H1 (cell line): Measurements from ENCODE around the gene FRMD4A. TPM values are rescaled to one million over a fixed set of nuclear protein-coding genes. Genes with fewer than 3 reads are reported as not detected.

Source experiments
- CTCF ChIA-PET: fragments of 300-600 bp; sonication (Branson Sonifier 250); formaldehyde crosslinking; loops from one replicate; lab custom pipeline; 2021; ENCODE audit not compliant: partially characterized antibody; lab: Charles Lee
- POLR2A ChIA-PET: fragments of 300-600 bp; sonication (Branson Sonifier 250); formaldehyde crosslinking; loops from one replicate; lab custom pipeline; 2021; ENCODE audit warnings: inconsistent platforms; ENCODE audit not compliant: partially characterized antibody; lab: Charles Lee
- DNase-seq, 2 experiments: peaks; one replicate each; pipeline versions ENCODE4 v3.0.0 to v3.0.0-alpha.2; 2010 to 2022; ENCODE audit warnings: low spot score in 2 of 2, low read depth in 1 of 2, mixed read lengths in 1 of 2
- FAIRE-seq: peaks from 2 replicates; lab custom pipeline; 2011; peaks lifted over from hg19 to GRCh38; lab: Jason Lieb, UNC
- H2AFZ ChIP-seq: 2 replicates; pipeline ENCODE4 v1.8.1; 2012; ENCODE audit warnings: low read length, inconsistent platforms
- H2AK5ac ChIP-seq: 2 replicates; pipeline ENCODE4 v1.6.1; 2013; ENCODE audit warnings: low read depth, low read length
- H2BK120ac ChIP-seq: replicated peaks from 2 replicates; pipeline ENCODE3; 2013; ENCODE audit warnings: low read depth, low read length, inconsistent platforms
- H2BK12ac ChIP-seq: 2 replicates; pipeline ENCODE4 v1.6.1; 2013; ENCODE audit warnings: low read depth, low read length
- H2BK15ac ChIP-seq: 2 replicates; pipeline ENCODE4 v1.6.1; 2013; ENCODE audit warnings: low read length
- H2BK20ac ChIP-seq: 2 replicates; pipeline ENCODE4 v1.6.1; 2013; ENCODE audit warnings: low read length
- H2BK5ac ChIP-seq: 2 replicates; pipeline ENCODE4 v1.6.1; 2013; ENCODE audit warnings: low read depth, low read length
- H3K14ac ChIP-seq: 2 replicates; pipeline ENCODE4 v1.6.1; 2013; ENCODE audit warnings: inconsistent platforms; ENCODE audit not compliant: insufficient read length
- H3K18ac ChIP-seq: 2 replicates; pipeline ENCODE4 v1.6.1; 2013; ENCODE audit warnings: low read length; ENCODE audit errors: extremely low read depth
- H3K23ac ChIP-seq: 2 replicates; pipeline ENCODE4 v1.6.1; 2013; ENCODE audit warnings: inconsistent platforms; ENCODE audit not compliant: insufficient read length
- H3K23me2 ChIP-seq: 2 replicates; pipeline ENCODE4 v1.6.1; 2013; ENCODE audit warnings: low read depth, low read length
- H3K27ac ChIP-seq: 2 replicates; pipeline ENCODE4 v1.6.1; 2011; ENCODE audit warnings: low read depth, low read length, inconsistent platforms
- H3K27me3 ChIP-seq, 4 experiments: replicated peaks in 1 of 4; 1 replicate in 1 of 4; 2 replicates in 3 of 4; pipeline versions ENCODE4 v1.6.1 to v1.8.1; 2011 to 2013; ENCODE audit warnings: low read length in 3 of 4, mild to moderate bottlenecking in 3 of 4, inconsistent platforms in 2 of 4, mixed read lengths in 2 of 4, moderate library complexity in 1 of 4; ENCODE audit not compliant: control insufficient read depth in 3 of 4, insufficient read depth in 3 of 4; ENCODE audit errors: extremely low read depth in 1 of 4
- H3K36me3 ChIP-seq, 4 experiments: 2 replicates each; pipeline versions ENCODE4 v1.6.1 to v1.8.1; 2011 to 2013; ENCODE audit warnings: mild to moderate bottlenecking in 4 of 4, low read length in 3 of 4, moderate library complexity in 2 of 4, control low read depth in 1 of 4, inconsistent platforms in 1 of 4; ENCODE audit not compliant: insufficient read depth in 4 of 4, control insufficient read depth in 2 of 4
- H3K4ac ChIP-seq: replicated peaks from 2 replicates; pipeline ENCODE3; 2013; ENCODE audit warnings: low read length, low read depth, mixed read lengths, inconsistent platforms; ENCODE audit not compliant: insufficient read length
- H3K4me1 ChIP-seq, 4 experiments: replicated peaks in 1 of 4; 1 replicate in 1 of 4; 2 replicates in 3 of 4; pipeline versions ENCODE4 v1.6.1 to v1.8.1; 2011 to 2013; ENCODE audit warnings: low read length in 3 of 4, inconsistent platforms in 2 of 4, mixed read lengths in 1 of 4; ENCODE audit not compliant: insufficient read depth in 4 of 4, control insufficient read depth in 3 of 4
- H3K4me2 ChIP-seq, 2 experiments: 2 replicates each; pipeline versions ENCODE4 v1.6.1 to v1.8.1; 2011 to 2013; ENCODE audit warnings: low read depth in 2 of 2, low read length in 2 of 2, control low read depth in 1 of 2, inconsistent platforms in 1 of 2, mild to moderate bottlenecking in 1 of 2; ENCODE audit not compliant: insufficient read depth in 1 of 2
- H3K4me3 ChIP-seq, 4 experiments: fragments of 200-600, 300-600 bp in 1 of 4; sonication (generic), shearing (Covaris generic), sonication (Bioruptor Twin) in 1 of 4; 2 replicates each; pipeline versions ENCODE4 v1.5.1 to v1.8.1; 2011 to 2016; ENCODE audit warnings: low read length in 4 of 4, low read depth in 3 of 4, control low read depth in 2 of 4, inconsistent platforms in 2 of 4, mild to moderate bottlenecking in 2 of 4, mixed read lengths in 1 of 4, moderate library complexity in 1 of 4; ENCODE audit not compliant: insufficient read depth in 2 of 4; ENCODE audit errors: extremely low read depth in 1 of 4
- H3K56ac ChIP-seq: replicated peaks from 2 replicates; pipeline ENCODE3; 2013; ENCODE audit warnings: low read depth, mild to moderate bottlenecking, mixed read lengths, low read length, inconsistent platforms; ENCODE audit not compliant: insufficient read length
- H3K79me1 ChIP-seq: 2 replicates; pipeline ENCODE4 v1.6.1; 2013; ENCODE audit warnings: low read depth, low read length, control low read depth
- H3K79me2 ChIP-seq, 2 experiments: 2 replicates each; pipeline versions ENCODE4 v1.6.1 to v1.8.1; 2012 to 2013; ENCODE audit warnings: low read length in 2 of 2, mild to moderate bottlenecking in 2 of 2, inconsistent platforms in 1 of 2; ENCODE audit not compliant: insufficient read depth in 2 of 2, control insufficient read depth in 1 of 2
- H3K9ac ChIP-seq, 4 experiments: replicated peaks in 1 of 4; 1 replicate in 1 of 4; 2 replicates in 3 of 4; pipeline versions ENCODE4 v1.6.1 to v1.8.1; 2011 to 2013; ENCODE audit warnings: low read depth in 3 of 4, low read length in 3 of 4, control low read depth in 2 of 4, mild to moderate bottlenecking in 2 of 4, moderate library complexity in 2 of 4, inconsistent platforms in 1 of 4; ENCODE audit errors: extremely low read depth in 1 of 4
- H3K9me3 ChIP-seq, 2 experiments: 2 replicates each; pipeline versions ENCODE4 v1.6.1 to v1.8.1; 2012 to 2013; ENCODE audit warnings: mild to moderate bottlenecking in 2 of 2, moderate library complexity in 2 of 2, control low read depth in 1 of 2, inconsistent platforms in 1 of 2, low read depth in 1 of 2, low read length in 1 of 2, mixed read lengths in 1 of 2; ENCODE audit not compliant: insufficient read depth in 2 of 2
- H4K20me1 ChIP-seq, 2 experiments: replicated peaks in 1 of 2; 2 replicates each; pipeline versions ENCODE3 to v1.8.1; 2011 to 2013; ENCODE audit warnings: inconsistent platforms in 2 of 2, low read length in 2 of 2, mild to moderate bottlenecking in 1 of 2; ENCODE audit not compliant: insufficient read depth in 2 of 2, control insufficient read depth in 1 of 2
- H4K5ac ChIP-seq: 2 replicates; pipeline ENCODE4 v1.6.1; 2013; ENCODE audit warnings: low read length, low read depth, mixed read lengths, inconsistent platforms; ENCODE audit not compliant: insufficient read length
- H4K8ac ChIP-seq: 2 replicates; pipeline ENCODE4 v1.8.0; 2013; ENCODE audit warnings: mild to moderate bottlenecking, moderate library complexity, low read length, inconsistent platforms; ENCODE audit not compliant: insufficient read depth; ENCODE audit errors: extremely low read depth
- H4K91ac ChIP-seq: replicated peaks from 2 replicates; pipeline ENCODE3; 2013; ENCODE audit warnings: low read length, mixed read lengths, inconsistent platforms; ENCODE audit not compliant: insufficient read length
- CTCF ChIP-seq, 3 experiments: IDR thresholded peaks; 1 replicate in 2 of 3; 2 replicates in 1 of 3; pipeline versions ENCODE4 v1.5.1 to v1.6.1; 2011; ENCODE audit warnings: low read length in 3 of 3, mild to moderate bottlenecking in 3 of 3, inconsistent platforms in 2 of 3, low read depth in 1 of 3, moderate library complexity in 1 of 3; ENCODE audit not compliant: insufficient read depth in 1 of 3; ENCODE audit errors: control extremely low read depth in 1 of 3
- EGR1 ChIP-seq: IDR thresholded peaks from 2 replicates; pipeline ENCODE4 v1.6.1; 2011; ENCODE audit warnings: low read depth, low read length, borderline replicate concordance
- JUN ChIP-seq: IDR thresholded peaks from 2 replicates; pipeline ENCODE4 v1.6.1; 2011; ENCODE audit warnings: low read depth, mild to moderate bottlenecking, improper control_type of control experiment, low read length
- KDM4A ChIP-seq: IDR thresholded peaks from one replicate; pipeline ENCODE4 v1.7.1; 2012; ENCODE audit warnings: low read depth, mild to moderate bottlenecking, moderate library complexity, low read length, inconsistent platforms; ENCODE audit not compliant: severe bottlenecking
- RFX5 ChIP-seq: IDR thresholded peaks from 2 replicates; pipeline ENCODE4 v1.6.1; 2011; ENCODE audit warnings: low read depth, low read length, improper control_type of control experiment, borderline replicate concordance
- TEAD4 ChIP-seq: IDR thresholded peaks from 2 replicates; pipeline ENCODE4 v1.6.1; 2012; ENCODE audit warnings: low read depth, low read length, inconsistent platforms, mixed read lengths
- WGBS, 2 experiments: shearing (Covaris generic) in 1 of 2; methylation state at CpG; one replicate each; pipeline versions ENCODE4 v1.1.6 to v1.1.7; 2013 to 2015; ENCODE audit warnings: low lambda C conversion rate in 2 of 2, mixed read lengths in 2 of 2, inconsistent platforms in 1 of 2, low coverage in 1 of 2, missing lambda C conversion rate in 1 of 2; ENCODE audit not compliant: insufficient replicate concordance in 2 of 2, insufficient coverage in 1 of 2, insufficient read length in 1 of 2; ENCODE audit errors: extremely low coverage in 1 of 2, missing lambda C conversion rate in 1 of 2; 5-methylcytosine and 5-hydroxymethylcytosine counted together
- polyA plus RNA-seq, 7 experiments: library from polyadenylated mRNA; depleted of rRNA in 3 of 7; stranded (reverse) in 5 of 7; unstranded in 2 of 7; fragments of >200 nt in 5 of 7; fragments of 200-250 nt in 2 of 7; gene quantifications; 1 replicate in 5 of 7; 2 replicates in 1 of 7; 4 replicates in 1 of 7; pipeline versions ENCODE4 v1.2.1 to v1.2.3, GENCODE V29; 2011 to 2013; ENCODE audit warnings: missing spikeins in 2 of 7, mixed read lengths in 2 of 7
- total RNA-seq: library from RNA; stranded (reverse); fragmentation: NEBNext Ultra II Directional; extraction: Animal tissue kit (Norgen Biotek cat#: 25700); gene quantifications from 2 replicates; pipeline ENCODE4 v1.2.1, GENCODE V29; 2021

Gene FRMD4A
- total and polyA plus RNA-seq, 2 of the 8 experiments (the other 6 are each of a cell fraction or from before 2014, with no cell fraction given), result 38.6 to 39.6 TPM

DNA sequence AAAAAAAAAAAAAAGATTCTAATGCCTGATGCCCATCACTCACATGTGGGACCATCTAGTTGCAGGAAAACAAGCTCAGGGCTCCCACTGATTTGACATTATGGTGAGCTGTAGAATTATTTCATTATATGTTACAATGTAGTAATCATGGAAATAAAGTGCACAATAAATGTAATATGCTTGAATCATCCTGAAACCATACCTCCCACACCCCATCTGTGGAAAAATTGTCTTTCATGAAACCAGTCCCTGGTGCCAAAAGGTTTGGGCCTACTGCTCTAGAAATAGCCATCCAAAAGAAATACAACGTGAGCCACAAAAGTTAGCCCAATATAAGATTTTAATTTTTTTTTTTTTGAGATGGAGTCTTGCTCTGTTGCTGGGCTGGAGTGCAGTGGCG lies 478.8 kb downstream of the FRMD4A start:
- Histone ChIP-seq H2BK12ac (no peak overlapping the region), H3K79me2 (no peaks in the 10 kb centered on the region), H3K4me2 (no peak overlapping the region), H4K91ac (no peak overlapping the region), H3K18ac (no peak overlapping the region), H3K23me2 (peaks cover 1% of the 10 kb centered on the region; the same call in 1 of the 2 replicates), H3K4me1 (peaks cover 4 to 8% (median 5%) of the 10 kb centered on the region in 4 experiments; a peak in 5 of 7 replicates), H3K79me1 (no peaks in the 10 kb centered on the region), H2BK20ac (no peak overlapping the region)
- no peak for DNase-seq
- TF ChIP-seq RFX5 (no peak), TEAD4 (no peak), JUN (no peak), EGR1 (no peak), KDM4A (no peak), CTCF (IDR thresholded peaks at IDR 0.05; ENCODE audit: control extremely low read depth in 1 of 3, insufficient read depth in 1 of 3, low read depth in 1 of 3, low read length in 3 of 3) (no peak)
- TF ChIP-seq, all 59 proteins: peak for 0
- no peak overlapping the region for H3K9ac ChIP-seq
- ChIA-PET POLR2A (interaction anchor here (0.6 to 1.5 kb wide), 3 partner anchors 11 to 123 kb away, joined by 3 read pairs; no protein-coding TSS in a partner anchor), CTCF (interaction anchor here (0.7 to 1.4 kb wide), 4 partner anchors 15 to 349 kb away, joined by 3 to 4 read pairs (median 4); no protein-coding TSS in a partner anchor)
- no peak overlapping the region for H2AK5ac ChIP-seq
- H3K23ac ChIP-seq, result no peak overlapping the region
- H2AFZ ChIP-seq, result no peak overlapping the region
- 96% methylated on average over 2 of the region's 2 CpGs; no CpG with 5 or more reads in 1 of the 2 experiments for WGBS, 2 experiments
- no peak overlapping the region for H2BK5ac ChIP-seq
- H3K27me3 ChIP-seq, result no peaks in the 10 kb centered on the region
- H3K4ac ChIP-seq, result no peak overlapping the region
- no peak overlapping the region for H3K14ac ChIP-seq
- no peak overlapping the region for H3K4me3 ChIP-seq
- H2BK120ac ChIP-seq, result no peak overlapping the region
- H4K5ac ChIP-seq, result no peak overlapping the region
- H3K9me3 ChIP-seq, result no peaks in the 10 kb centered on the region
- no peaks in the 10 kb centered on the region for H3K36me3 ChIP-seq
- no peak overlapping the region for H4K8ac ChIP-seq
- H2BK15ac ChIP-seq, result no peak overlapping the region
- H3K56ac ChIP-seq, result no peak overlapping the region
- FAIRE-seq, result no peak
- no peaks in the 10 kb centered on the region for H4K20me1 ChIP-seq
- H3K27ac ChIP-seq, result no peak overlapping the region
